GM12864 (cell line): ENCODE measurements around the gene NCBP3.
"Not testable (repeated sequence)": the region's sequence is repeated elsewhere in the genome, so short reads cannot be mapped to it uniquely, and the experiment has no call there.

ENCODE experiments used
- DNase-seq: peaks from one replicate; pipeline ENCODE4 v3.0.0-alpha.2; 2011; ENCODE audit warnings: low read depth
- H3K4me3 ChIP-seq: 2 replicates; pipeline ENCODE4 v1.5.1; 2011; ENCODE audit warnings: mild to moderate bottlenecking, low read depth, low read length, control low read depth
- CTCF ChIP-seq: IDR thresholded peaks from 2 replicates; pipeline ENCODE4 v1.5.1; 2011; ENCODE audit warnings: low read depth, mild to moderate bottlenecking, moderate library complexity, low read length, control low read depth, inconsistent platforms; ENCODE audit errors: missing control alignments

Gene NCBP3

GRCh38 chr17:3798273-3799180, 47.5 kb downstream of the NCBP3 start:
- no peak for DNase-seq
- no peak overlapping the region for H3K4me3 ChIP-seq
- no peak for TF ChIP-seq CTCF

GRCh38 chr17:3796822-3797170, 49.2 kb downstream of the NCBP3 start:
- no peak overlapping the region for H3K4me3 ChIP-seq
- no peak for DNase-seq
- no peak for TF ChIP-seq CTCF

GRCh38 chr17:3796110-3796821, 49.8 kb downstream of the NCBP3 start:
- peak; percentile 89 for DNase-seq
- TF ChIP-seq CTCF = no peak
- H3K4me3 ChIP-seq = no peak overlapping the region

GRCh38 chr17:3795390-3796102, 50.5 kb downstream of the NCBP3 start:
- TF ChIP-seq CTCF = no peak
- no peak overlapping the region for H3K4me3 ChIP-seq
- DNase-seq = no peak

GRCh38 chr17:3794557-3795389, 51.3 kb downstream of the NCBP3 start:
- DNase-seq = no peak
- TF ChIP-seq CTCF = no peak
- no peak overlapping the region for H3K4me3 ChIP-seq

- not testable (repeated sequence) for DNase-seq, H3K4me3 ChIP-seq
These were observed 51.9 kb downstream of the NCBP3 start for GRCh38 chr17:3794152-3794551.

GRCh38 chr17:3793258-3793657, 52.8 kb downstream of the NCBP3 start:
- not testable (repeated sequence) for DNase-seq, H3K4me3 ChIP-seq
